SK-N-SH treated with all-trans-retinoic acid at 6 μM for 48 hours (cell line): ENCODE data around the gene APC2.

Source experiments
- ATAC-seq: fragments of 200-7000 bp; cut with Tn5 transposase; 3 replicates; pipeline ENCODE4 v1.9.1; 2020; ENCODE audit warnings: mild to moderate bottlenecking, moderate library complexity
- ARNTL ChIP-seq: fragments of 450-650 bp; formaldehyde crosslinking; IDR thresholded peaks from 2 replicates; pipeline ENCODE4 v1.5.0; 2020; ENCODE audit warnings: low read depth, mild to moderate bottlenecking, moderate library complexity, borderline replicate concordance
- CREB5 ChIP-seq: fragments of 250-450 bp; sonication (Bioruptor Pico); IDR thresholded peaks from 2 replicates; pipeline ENCODE4 v1.5.1; 2020; ENCODE audit warnings: low read depth, mild to moderate bottlenecking, moderate library complexity
- CSDC2 ChIP-seq: fragments of 250-450 bp; sonication (Bioruptor Pico); IDR thresholded peaks from 2 replicates; pipeline ENCODE4 v1.5.0; 2020; ENCODE audit warnings: mild to moderate bottlenecking, moderate library complexity
- ESRRG ChIP-seq: fragments of 250-450 bp; sonication (Bioruptor Pico); IDR thresholded peaks from 2 replicates; pipeline ENCODE4 v1.6.1; 2021; ENCODE audit warnings: mild to moderate bottlenecking
- GLIS3 ChIP-seq: fragments of 250-450 bp; sonication (Bioruptor Pico); IDR thresholded peaks from 2 replicates; pipeline ENCODE4 v1.5.0; 2020; ENCODE audit warnings: mild to moderate bottlenecking, moderate library complexity
- ISL1 ChIP-seq: fragments of 250-450 bp; sonication (Bioruptor Pico); IDR thresholded peaks from 2 replicates; pipeline ENCODE4 v2.1.2; 2022; ENCODE audit warnings: mild to moderate bottlenecking, moderate library complexity
- PATZ1 ChIP-seq: fragments of 250-450 bp; sonication (Bioruptor Pico); IDR thresholded peaks from 2 replicates; pipeline ENCODE4 v1.8.0; 2020; ENCODE audit warnings: mild to moderate bottlenecking, moderate library complexity, borderline replicate concordance
- POU6F1 ChIP-seq: fragments of 250-450 bp; sonication (Bioruptor Pico); IDR thresholded peaks from 2 replicates; pipeline ENCODE4 v1.8.0; 2021; ENCODE audit warnings: low read depth, mild to moderate bottlenecking, moderate library complexity, borderline replicate concordance
- PPARA ChIP-seq: fragments of 250-450 bp; sonication (Bioruptor Pico); IDR thresholded peaks from 2 replicates; pipeline ENCODE4 v1.5.0; 2020; ENCODE audit warnings: mild to moderate bottlenecking, borderline replicate concordance
- RARB ChIP-seq: fragments of 250-450 bp; sonication (Bioruptor Pico); IDR thresholded peaks from 2 replicates; pipeline ENCODE4 v1.8.0; 2021; ENCODE audit warnings: mild to moderate bottlenecking, moderate library complexity
- SNAI2 ChIP-seq: fragments of 250-450 bp; sonication (Bioruptor Pico); IDR thresholded peaks from 2 replicates; pipeline ENCODE4 v1.5.0; 2020; ENCODE audit warnings: mild to moderate bottlenecking, moderate library complexity
- TCF4 ChIP-seq: fragments of 250-450 bp; sonication (Bioruptor Pico); IDR thresholded peaks from 2 replicates; pipeline ENCODE4 v1.8.0; 2021; ENCODE audit warnings: mild to moderate bottlenecking, moderate library complexity, borderline replicate concordance
- TOX ChIP-seq: fragments of 250-450 bp; sonication (Bioruptor Pico); IDR thresholded peaks from 2 replicates; pipeline ENCODE4 v1.8.0; 2021; ENCODE audit warnings: mild to moderate bottlenecking, moderate library complexity, borderline replicate concordance
- TSHZ2 ChIP-seq: fragments of 250-450 bp; sonication (Bioruptor Pico); IDR thresholded peaks from 2 replicates; pipeline ENCODE4 v1.5.0; 2020; ENCODE audit warnings: mild to moderate bottlenecking, moderate library complexity
- ZC3H10 ChIP-seq: fragments of 250-450 bp; sonication (Bioruptor Pico); IDR thresholded peaks from 2 replicates; pipeline ENCODE4 v1.5.1; 2021; ENCODE audit warnings: mild to moderate bottlenecking, moderate library complexity
- ZFP30 ChIP-seq: fragments of 450-650 bp; formaldehyde crosslinking; IDR thresholded peaks from 2 replicates; pipeline ENCODE4 v1.5.0; 2022; ENCODE audit warnings: mild to moderate bottlenecking, moderate library complexity
- ZNF565 ChIP-seq: fragments of 450-650 bp; formaldehyde crosslinking; conservative IDR thresholded peaks from 2 replicates; pipeline ENCODE4 v1.5.0; 2020; ENCODE audit warnings: low read depth, mild to moderate bottlenecking, moderate library complexity
- ZNF70 ChIP-seq: fragments of 450-650 bp; formaldehyde crosslinking; IDR thresholded peaks from 2 replicates; pipeline ENCODE4 v1.5.0; 2020; ENCODE audit warnings: mild to moderate bottlenecking, moderate library complexity
- ZNF8 ChIP-seq: fragments of 450-650 bp; formaldehyde crosslinking; IDR thresholded peaks from 2 replicates; pipeline ENCODE4 v1.5.0; 2020; ENCODE audit warnings: mild to moderate bottlenecking, moderate library complexity

Gene APC2

GRCh38 chr19:1435378-1435989 lies 14.4 kb upstream of the APC2 start:
- no peak for ATAC-seq

GRCh38 chr19:1437609-1438008 lies 12.3 kb upstream of the APC2 start:
- TF ChIP-seq ZFP30 (CRISPR knock-in tag) = no peak
- TF ChIP-seq RARB = no peak
- TF ChIP-seq TSHZ2 = no peak
- TF ChIP-seq CSDC2 = no peak

More at GRCh38 chr19:1435378-1435989, 14.4 kb upstream of the APC2 start:
- TF ChIP-seq TSHZ2 (no peak), ZNF8 (CRISPR knock-in tag) (no peak), ZFP30 (CRISPR knock-in tag) (no peak), TOX (CRISPR knock-in tag) (no peak), ARNTL (CRISPR knock-in tag) (no peak), CREB5 (CRISPR knock-in tag) (no peak), POU6F1 (CRISPR knock-in tag) (no peak), ZNF565 (CRISPR knock-in tag) (no peak), ISL1 (CRISPR knock-in tag) (no peak), SNAI2 (CRISPR knock-in tag) (no peak), ZC3H10 (CRISPR knock-in tag) (no peak), PPARA (CRISPR knock-in tag) (no peak), TCF4 (no peak), PATZ1 (no peak), ESRRG (CRISPR knock-in tag) (no peak), GLIS3 (CRISPR knock-in tag) (no peak), ZNF70 (CRISPR knock-in tag) (no peak)

More at GRCh38 chr19:1437609-1438008, 12.3 kb upstream of the APC2 start:
- ATAC-seq = no peak
